Endodermal cell (in vitro differentiated cells): Measurements from ENCODE around the gene ROCK2. TPM values are rescaled to one million over a fixed set of nuclear protein-coding genes. Genes with fewer than 3 reads are reported as not detected.

Experiments used
- DNase-seq: peaks from one replicate; pipeline ENCODE4 v3.0.0-alpha.2; 2017
- H3K27ac ChIP-seq: 2 replicates; pipeline ENCODE4 v1.5.1; 2013; ENCODE audit warnings: mild to moderate bottlenecking, low read depth, low read length, moderate library complexity
- H3K27me3 ChIP-seq: 2 replicates; pipeline ENCODE4 v1.6.1; 2013; ENCODE audit warnings: mild to moderate bottlenecking, low read length, moderate library complexity; ENCODE audit not compliant: insufficient read depth, control insufficient read depth, poor library complexity, severe bottlenecking
- H3K36me3 ChIP-seq: 2 replicates; pipeline ENCODE4 v1.7.0; 2013; ENCODE audit warnings: mild to moderate bottlenecking, low read length, moderate library complexity; ENCODE audit not compliant: control insufficient read depth, insufficient read depth
- H3K4me1 ChIP-seq: one replicate; pipeline ENCODE4 v1.7.0; 2013; ENCODE audit warnings: low read length; ENCODE audit not compliant: control insufficient read depth, insufficient read depth
- H3K4me3 ChIP-seq: 2 replicates; pipeline ENCODE4 v1.5.1; 2013; ENCODE audit warnings: mild to moderate bottlenecking, low read length, moderate library complexity
- H3K9ac ChIP-seq: 2 replicates; pipeline ENCODE4 v1.6.1; 2013; ENCODE audit warnings: mild to moderate bottlenecking, low read length, moderate library complexity; ENCODE audit not compliant: poor library complexity, severe bottlenecking; ENCODE audit errors: extremely low read depth
- H3K9me3 ChIP-seq: 2 replicates; pipeline ENCODE4 v1.6.1; 2013; ENCODE audit warnings: mild to moderate bottlenecking, low read length, moderate library complexity; ENCODE audit not compliant: control insufficient read depth
- H3K27ac Mint-ChIP-seq: 2 replicates; pipeline ENCODE4 v1.8.0; 2020; ENCODE audit warnings: mixed read lengths
- H3K27me3 Mint-ChIP-seq: 2 replicates; pipeline ENCODE4 v1.8.0; 2021; ENCODE audit warnings: mild to moderate bottlenecking, mixed read lengths; ENCODE audit not compliant: insufficient read depth
- H3K36me3 Mint-ChIP-seq: 2 replicates; pipeline ENCODE4 v1.8.0; 2020; ENCODE audit warnings: low read depth, mixed read lengths
- H3K4me1 Mint-ChIP-seq: 2 replicates; pipeline ENCODE4 v1.8.0; 2020; ENCODE audit warnings: mixed read lengths
- H3K4me3 Mint-ChIP-seq: 2 replicates; pipeline ENCODE4 v1.8.0; 2020; ENCODE audit warnings: mild to moderate bottlenecking, moderate library complexity, mixed read lengths
- H3K9me3 Mint-ChIP-seq: 2 replicates; pipeline ENCODE4 v1.8.0; 2020; ENCODE audit warnings: mild to moderate bottlenecking, mixed read lengths
- CTCF ChIP-seq: fragments of 200-600 bp; sonication (generic); conservative IDR thresholded peaks from 2 replicates; pipeline ENCODE4 v1.5.0; 2021; ENCODE audit warnings: antibody characterized with exemption, mild to moderate bottlenecking
- WGBS, 2 experiments: methylation state at CpG; one replicate each; pipeline versions ENCODE4 v1.1.5 to v1.1.7; 2013; ENCODE audit warnings: missing lambda C conversion rate in 2 of 2, mixed read lengths in 1 of 2; ENCODE audit not compliant: insufficient coverage in 1 of 2, insufficient read length in 1 of 2; 5-methylcytosine and 5-hydroxymethylcytosine counted together
- total RNA-seq, 2 donors: library from RNA; stranded (reverse); fragmentation: NEBNext Ultra II Directional in 1 of 2; extraction: Animal tissue kit (Norgen Biotek cat#: 25700) in 1 of 2; gene quantifications; 2 replicates in 1 of 2; 3 replicates in 1 of 2; pipeline ENCODE4 v1.2.1, GENCODE V29; 2021

Gene ROCK2
- total RNA-seq, 2 donors from 2014 or later = 27.2 to 32.6 TPM

GRCh38 chr2:11343368-11343649 lies 1.1 kb downstream of the ROCK2 start:
- WGBS, 2 experiments = 0% methylated on average over 2 to 7 of the region's 7 CpGs
- H3K4me1 ChIP-seq = peaks cover 8% of the 10 kb centered on the region
- H3K9me3 ChIP-seq = peaks cover 2% of the 10 kb centered on the region
- H3K36me3 ChIP-seq = no peaks in the 10 kb centered on the region
- no peaks in the 10 kb centered on the region for H3K36me3 Mint-ChIP-seq
- no peaks in the 10 kb centered on the region for H3K9me3 Mint-ChIP-seq
- no peak for DNase-seq
- peak overlapping the region; percentile 79 for H3K9ac ChIP-seq
- H3K4me3 Mint-ChIP-seq = peak overlapping the region; percentile 88
- H3K27me3 ChIP-seq = no peaks in the 10 kb centered on the region
- H3K27me3 Mint-ChIP-seq = no peaks in the 10 kb centered on the region
- no peak for TF ChIP-seq CTCF
- peaks cover 43% of the 10 kb centered on the region for H3K4me1 Mint-ChIP-seq
- peak overlapping the region; percentile 90 for H3K27ac Mint-ChIP-seq
- H3K4me3 ChIP-seq = peak overlapping the region; percentile 90
- H3K27ac ChIP-seq = peak overlapping the region; percentile 81

GRCh38 chr2:11342551-11343367 lies 1.7 kb downstream of the ROCK2 start:
- Histone ChIP-seq H3K4me1 (peaks cover 8% of the 10 kb centered on the region), H3K27me3 (no peaks in the 10 kb centered on the region), H3K9ac (peak overlapping the region; percentile 79), H3K9me3 (peaks cover 8% of the 10 kb centered on the region), H3K27ac (no peak overlapping the region), H3K4me3 (peak overlapping the region; percentile 90), H3K36me3 (peaks cover 3% of the 10 kb centered on the region)
- no peak for DNase-seq
- no peak for TF ChIP-seq CTCF
- H3K4me3 Mint-ChIP-seq = peak overlapping the region; percentile 88
- peaks cover 4% of the 10 kb centered on the region for H3K9me3 Mint-ChIP-seq
- WGBS, 2 experiments = 8% methylated on average over 12 to 14 of the region's 14 CpGs
- H3K27me3 Mint-ChIP-seq = no peaks in the 10 kb centered on the region
- peak overlapping the region; percentile 90 for H3K27ac Mint-ChIP-seq
- H3K4me1 Mint-ChIP-seq = peaks cover 43% of the 10 kb centered on the region
- peaks cover 2% of the 10 kb centered on the region for H3K36me3 Mint-ChIP-seq

GRCh38 chr2:11340717-11341116 lies 3.7 kb downstream of the ROCK2 start:
- Histone ChIP-seq H3K4me3 (peak overlapping the region; percentile 67), H3K4me1 (peaks cover 4% of the 10 kb centered on the region), H3K27ac (no peak overlapping the region), H3K9ac (no peak overlapping the region), H3K27me3 (no peaks in the 10 kb centered on the region), H3K36me3 (peaks cover 4% of the 10 kb centered on the region), H3K9me3 (peaks cover 15% of the 10 kb centered on the region)
- Mint-ChIP-seq H3K36me3 (peaks cover 9% of the 10 kb centered on the region), H3K4me1 (peaks cover 41% of the 10 kb centered on the region), H3K9me3 (peaks cover 7% of the 10 kb centered on the region), H3K27ac (no peak overlapping the region), H3K27me3 (no peaks in the 10 kb centered on the region), H3K4me3 (no peak overlapping the region)
- WGBS, 2 experiments = 75 to 100% methylated on average over 1 to 2 of the region's 2 CpGs
- no peak for DNase-seq
- TF ChIP-seq CTCF = no peak
